HG03135 (cell line): ENCODE measurements around the gene HLTF.
"Not testable (repeated sequence)": the region's sequence is repeated elsewhere in the genome, so short reads cannot be mapped to it uniquely, and the experiment has no call there.

Experiments used
- ATAC-seq: cut with Tn5 transposase; IDR thresholded peaks from one replicate; pipeline ENCODE4 v1.9.1; 2021; ENCODE audit warnings: mild to moderate bottlenecking, moderate library complexity; ENCODE audit not compliant: unreplicated experiment

HLTF gene, protein sequence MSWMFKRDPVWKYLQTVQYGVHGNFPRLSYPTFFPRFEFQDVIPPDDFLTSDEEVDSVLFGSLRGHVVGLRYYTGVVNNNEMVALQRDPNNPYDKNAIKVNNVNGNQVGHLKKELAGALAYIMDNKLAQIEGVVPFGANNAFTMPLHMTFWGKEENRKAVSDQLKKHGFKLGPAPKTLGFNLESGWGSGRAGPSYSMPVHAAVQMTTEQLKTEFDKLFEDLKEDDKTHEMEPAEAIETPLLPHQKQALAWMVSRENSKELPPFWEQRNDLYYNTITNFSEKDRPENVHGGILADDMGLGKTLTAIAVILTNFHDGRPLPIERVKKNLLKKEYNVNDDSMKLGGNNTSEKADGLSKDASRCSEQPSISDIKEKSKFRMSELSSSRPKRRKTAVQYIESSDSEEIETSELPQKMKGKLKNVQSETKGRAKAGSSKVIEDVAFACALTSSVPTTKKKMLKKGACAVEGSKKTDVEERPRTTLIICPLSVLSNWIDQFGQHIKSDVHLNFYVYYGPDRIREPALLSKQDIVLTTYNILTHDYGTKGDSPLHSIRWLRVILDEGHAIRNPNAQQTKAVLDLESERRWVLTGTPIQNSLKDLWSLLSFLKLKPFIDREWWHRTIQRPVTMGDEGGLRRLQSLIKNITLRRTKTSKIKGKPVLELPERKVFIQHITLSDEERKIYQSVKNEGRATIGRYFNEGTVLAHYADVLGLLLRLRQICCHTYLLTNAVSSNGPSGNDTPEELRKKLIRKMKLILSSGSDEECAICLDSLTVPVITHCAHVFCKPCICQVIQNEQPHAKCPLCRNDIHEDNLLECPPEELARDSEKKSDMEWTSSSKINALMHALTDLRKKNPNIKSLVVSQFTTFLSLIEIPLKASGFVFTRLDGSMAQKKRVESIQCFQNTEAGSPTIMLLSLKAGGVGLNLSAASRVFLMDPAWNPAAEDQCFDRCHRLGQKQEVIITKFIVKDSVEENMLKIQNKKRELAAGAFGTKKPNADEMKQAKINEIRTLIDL

DNA sequence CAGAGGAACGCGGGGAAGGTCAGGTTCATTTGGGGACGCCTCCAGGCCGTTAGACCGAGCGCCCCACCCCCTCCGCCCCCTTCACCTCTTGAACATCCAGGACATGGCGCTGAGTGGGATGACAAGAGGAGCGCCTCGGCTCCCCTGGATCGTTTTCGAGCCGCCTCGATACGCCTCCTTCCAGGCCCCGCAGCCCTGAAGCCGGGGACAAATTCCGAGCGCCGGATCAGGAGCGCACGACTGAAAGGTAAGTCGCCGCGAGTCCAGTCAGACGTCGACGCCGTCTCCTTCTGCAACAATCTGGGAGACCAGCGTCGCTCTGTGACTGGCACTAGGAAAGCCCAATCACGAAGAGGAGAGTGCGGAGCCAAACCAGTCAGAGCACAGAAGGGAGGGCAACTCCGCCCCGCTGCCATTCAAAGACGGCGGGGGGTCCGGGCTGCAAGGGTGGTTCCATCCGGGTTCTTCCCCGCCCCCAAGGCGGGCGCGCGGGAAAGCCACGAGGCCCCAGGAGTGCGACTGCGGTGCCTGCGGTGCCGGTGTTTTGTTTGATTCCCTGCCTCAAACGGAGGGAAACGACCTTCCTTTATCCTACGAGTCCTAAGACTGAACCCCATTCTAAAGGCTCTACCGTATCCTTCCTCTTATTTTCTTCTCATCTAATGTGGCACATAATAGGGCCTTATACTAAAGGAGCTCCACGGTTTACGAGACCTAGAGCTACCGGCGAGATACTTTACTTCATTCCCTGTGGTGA is at the start of gene HLTF:
Gene HLTF (minus strand): TSS at position 302 of the 757 bp plus-strand sequence. CDS start 197 bp downstream, at position 105.
- peak; percentile 100 for ATAC-seq

DNA sequence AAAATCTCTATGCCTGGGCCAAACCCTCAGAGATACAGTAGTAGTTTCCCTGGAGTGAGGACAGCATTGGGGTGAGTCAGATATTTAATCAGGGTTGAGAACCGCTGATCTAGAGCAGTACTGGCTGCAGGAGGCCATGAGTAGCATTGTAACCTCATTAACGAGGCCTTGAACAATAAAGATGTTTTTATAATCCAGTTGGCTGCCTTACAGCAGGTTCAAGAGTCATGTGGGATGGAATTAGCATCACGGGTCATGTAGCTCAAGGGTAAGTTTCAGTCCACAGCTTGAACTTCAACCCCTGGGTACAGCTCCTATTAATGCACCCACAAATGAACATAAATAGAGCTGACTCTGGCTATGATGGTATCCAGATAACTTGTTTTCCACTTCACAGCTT is 48.2 kb upstream of the HLTF start:
- no peak for ATAC-seq

DNA sequence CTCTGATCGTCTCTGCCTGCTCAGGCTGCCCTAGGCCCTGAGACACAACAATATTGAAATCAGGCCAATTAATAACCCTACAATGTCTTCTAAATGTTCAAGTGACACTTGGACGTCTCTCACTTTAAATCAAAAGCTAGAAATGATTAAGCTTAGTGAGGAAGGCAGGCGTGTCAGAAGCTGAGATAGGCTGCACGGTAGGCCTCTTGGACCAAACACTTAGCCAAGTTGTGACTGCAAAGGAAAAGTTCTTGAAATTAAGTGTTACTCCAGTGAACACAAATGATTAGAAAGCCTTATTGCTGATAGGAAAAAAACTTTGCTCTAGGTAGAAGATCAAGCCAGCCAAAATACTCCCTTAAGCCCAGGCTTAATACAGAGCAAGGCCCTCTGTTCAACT is 45.3 kb upstream of the HLTF start:
- ATAC-seq, result no peak

DNA sequence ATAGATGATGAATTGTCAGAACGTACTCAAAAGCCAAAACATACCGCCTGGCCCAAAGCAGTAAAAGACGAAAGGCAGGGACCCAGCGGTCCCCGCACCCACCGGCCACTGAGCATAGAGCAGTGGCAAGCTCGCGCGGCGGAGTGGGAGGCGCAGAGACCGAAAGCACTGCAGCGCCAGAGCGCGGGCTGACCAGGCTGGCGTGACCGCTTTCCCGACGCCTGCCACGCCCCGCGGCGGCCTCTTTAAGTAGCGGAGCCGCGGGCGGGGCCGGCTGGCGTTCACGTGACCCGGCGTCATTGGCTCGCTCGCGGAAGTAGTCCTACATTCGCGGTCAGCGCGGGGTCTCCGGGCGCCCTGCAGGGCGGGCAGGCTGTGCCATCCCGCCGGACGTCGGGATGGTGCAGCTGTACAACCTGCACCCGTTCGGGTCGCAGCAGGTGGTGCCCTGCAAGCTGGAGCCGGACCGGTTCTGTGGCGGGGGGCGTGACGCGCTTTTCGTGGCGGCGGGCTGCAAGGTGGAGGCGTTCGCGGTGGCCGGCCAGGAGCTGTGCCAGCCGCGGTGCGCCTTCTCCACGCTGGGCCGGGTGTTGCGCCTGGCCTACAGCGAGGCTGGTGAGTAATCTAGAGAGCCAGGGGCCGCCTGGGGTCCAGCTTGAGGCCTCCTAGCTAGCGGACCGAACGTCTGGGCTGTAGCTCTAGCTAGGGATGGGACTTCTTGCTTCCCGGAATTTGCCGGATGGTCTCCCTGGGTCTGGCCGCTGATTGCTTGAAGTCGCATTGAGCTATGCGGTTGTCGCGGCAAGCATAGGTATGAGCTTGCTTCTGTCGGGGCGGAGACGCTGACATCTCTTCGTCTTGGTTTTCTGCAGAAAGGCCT is 43.2 kb upstream of the HLTF start, which contains the start of gene HPS3:
Gene HPS3 (plus strand): TSS at position 313 of the 880 bp plus-strand sequence. CDS start 86 bp downstream, at position 399.
- ATAC-seq, result peak; percentile 92

DNA sequence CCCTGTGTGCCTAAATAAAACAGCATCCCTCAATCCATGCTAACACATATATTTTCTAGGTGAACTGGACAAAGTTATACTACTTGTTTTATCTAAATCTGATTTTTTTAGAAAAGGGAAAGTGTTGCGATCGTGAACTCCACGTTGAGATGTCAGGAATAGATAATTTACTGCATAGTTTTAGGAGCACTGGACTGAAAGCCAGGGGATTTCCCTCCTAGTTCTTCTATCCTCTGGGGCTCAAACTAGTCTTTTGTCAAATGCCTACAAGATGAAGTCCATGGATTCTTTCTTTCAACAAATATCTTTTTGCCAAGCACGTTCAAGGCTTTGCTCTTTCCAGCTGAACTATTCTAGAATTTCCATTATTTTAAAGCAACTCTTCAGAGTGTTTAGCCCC is 42.5 kb upstream of the HLTF start:
- no peak for ATAC-seq

DNA sequence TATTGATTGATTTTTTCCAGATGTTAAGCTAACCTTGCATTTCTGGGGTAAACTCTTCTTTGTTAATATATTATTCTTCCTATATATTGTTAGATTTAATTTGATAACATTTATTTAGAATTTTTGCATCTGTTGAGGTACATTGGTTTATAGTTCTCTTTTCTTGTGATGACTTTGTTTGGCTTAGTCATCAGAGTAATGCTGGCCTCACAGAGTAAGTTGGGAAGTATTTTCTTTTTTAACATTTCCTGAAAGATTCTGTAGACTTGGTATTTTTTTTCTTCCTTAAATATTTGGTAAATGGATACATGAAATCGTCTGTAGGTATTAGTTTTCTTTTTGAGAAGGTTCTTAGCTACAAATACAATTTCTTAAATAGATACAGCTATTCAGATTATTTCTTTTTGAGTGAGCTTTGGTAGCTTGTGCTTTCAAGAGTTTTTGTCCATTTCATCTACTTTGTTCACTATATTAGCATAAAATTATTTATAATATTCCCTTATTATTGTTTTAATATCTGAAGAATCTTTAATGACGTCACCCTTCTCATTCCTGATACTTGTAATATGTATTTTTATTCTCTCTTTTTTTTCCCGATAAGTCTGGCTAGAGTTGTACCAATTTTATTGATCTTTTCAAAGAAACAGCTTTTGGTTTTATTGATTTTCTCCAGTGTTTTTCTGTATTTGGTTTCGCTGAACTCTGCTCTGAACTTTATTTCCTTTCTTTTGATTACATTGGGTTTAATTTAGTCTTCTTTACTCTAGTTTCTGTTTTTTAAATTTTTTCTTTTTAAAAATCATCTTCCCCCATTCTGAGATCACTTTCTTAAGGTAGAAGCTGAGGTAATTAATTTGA is 36.6 kb upstream of the HLTF start:
- no peak for ATAC-seq

DNA sequence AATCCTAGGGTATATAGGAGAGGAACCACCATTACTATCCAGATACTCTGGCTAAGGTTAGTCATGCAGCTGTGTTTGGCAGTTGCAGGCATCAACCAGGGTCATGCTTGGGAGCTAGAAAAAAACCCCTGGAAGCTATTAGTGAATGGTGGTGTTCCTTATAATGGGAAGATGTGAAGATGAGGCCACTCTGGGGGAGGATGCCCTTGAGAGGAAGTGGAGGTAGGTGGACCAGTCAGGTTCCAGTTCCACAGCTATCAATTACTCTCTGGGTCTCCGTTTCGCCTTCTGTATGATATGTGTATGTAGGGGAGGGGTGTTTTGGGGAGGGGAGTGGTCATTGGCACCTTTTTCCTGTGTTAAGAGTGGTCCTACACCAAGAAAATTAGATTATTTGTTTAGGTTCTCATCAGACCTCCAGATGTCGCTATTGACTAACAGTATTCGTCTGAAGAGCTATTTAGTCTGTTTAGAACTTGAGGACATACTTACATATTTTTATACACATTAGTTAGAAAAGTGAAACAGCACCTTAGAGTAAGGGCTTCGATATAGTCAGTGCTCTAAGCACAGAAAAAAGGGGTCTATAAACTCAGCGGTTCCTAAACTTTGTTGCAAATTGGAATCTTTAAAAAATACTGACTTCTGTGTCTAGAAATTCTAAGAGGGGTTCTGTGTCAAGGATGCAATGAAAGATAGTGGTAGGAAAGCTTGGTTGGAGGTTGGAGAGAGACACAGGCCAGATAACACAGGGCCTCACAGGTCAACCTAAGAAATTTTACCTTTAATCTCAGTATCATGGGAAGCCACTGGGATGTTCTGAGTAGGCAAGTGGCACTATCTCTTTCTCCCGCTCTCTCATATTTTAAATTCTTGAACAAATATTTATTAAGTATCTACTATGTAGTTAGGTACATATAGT is 34.0 kb upstream of the HLTF start:
- no peak for ATAC-seq

DNA sequence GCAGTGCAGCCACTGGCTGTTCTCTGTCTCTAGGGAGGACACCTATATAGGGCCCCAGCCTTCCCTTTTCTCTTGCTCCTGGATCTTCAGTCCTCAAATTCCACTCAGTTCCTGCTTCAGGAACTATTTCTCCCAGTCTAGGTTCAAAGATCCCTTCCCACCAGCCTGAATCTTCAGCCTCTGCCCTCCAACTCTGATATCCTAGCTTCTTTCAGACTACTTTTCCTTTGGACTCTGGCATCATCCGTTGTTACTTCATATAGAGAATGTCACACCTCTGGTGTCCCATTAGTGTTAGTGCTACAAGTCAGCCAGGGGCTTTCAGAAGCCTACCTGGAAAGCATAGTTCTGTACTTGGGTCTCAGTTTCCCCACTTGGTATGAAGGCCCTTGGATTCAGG is 33.1 kb upstream of the HLTF start:
- ATAC-seq, result no peak

DNA sequence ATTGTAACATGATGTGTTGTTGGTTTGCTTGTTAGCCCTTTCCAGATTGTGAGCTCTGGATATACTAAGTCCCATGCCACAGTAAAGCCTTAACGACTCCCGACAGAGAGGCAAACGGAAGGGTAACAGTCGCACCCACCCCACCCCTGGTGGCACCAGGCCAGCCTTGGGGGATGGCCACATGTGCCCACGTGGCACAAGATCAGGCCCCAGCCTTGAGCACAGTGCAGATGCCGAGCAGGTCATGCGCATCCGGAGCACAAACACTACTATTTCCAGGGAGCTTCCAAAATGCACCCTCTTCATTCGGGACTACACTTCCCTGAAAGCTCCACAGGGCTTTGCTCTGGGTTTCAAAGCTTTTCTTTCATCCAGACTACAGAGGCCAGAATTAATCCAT is 32.4 kb upstream of the HLTF start:
- no peak for ATAC-seq

DNA sequence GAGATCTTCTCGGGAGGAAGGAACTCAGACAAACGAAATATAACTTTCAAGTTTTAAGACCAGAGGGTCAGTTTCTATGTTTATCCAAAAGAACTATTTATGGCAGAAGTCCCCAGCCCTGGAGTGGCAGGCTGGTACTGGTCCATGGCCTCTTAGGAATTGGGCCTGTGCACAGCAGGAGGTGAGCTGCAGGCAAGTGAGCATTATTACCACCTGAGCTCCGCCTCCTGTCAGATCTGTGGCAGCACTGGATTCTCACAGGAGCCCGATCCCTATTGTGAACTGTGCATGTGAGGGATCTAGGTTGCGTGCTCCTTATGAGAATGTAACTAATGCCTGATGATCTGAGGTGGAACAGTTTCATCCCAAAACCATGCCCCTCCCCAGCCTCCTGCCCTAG is 28.8 kb upstream of the HLTF start:
- no peak for ATAC-seq

DNA sequence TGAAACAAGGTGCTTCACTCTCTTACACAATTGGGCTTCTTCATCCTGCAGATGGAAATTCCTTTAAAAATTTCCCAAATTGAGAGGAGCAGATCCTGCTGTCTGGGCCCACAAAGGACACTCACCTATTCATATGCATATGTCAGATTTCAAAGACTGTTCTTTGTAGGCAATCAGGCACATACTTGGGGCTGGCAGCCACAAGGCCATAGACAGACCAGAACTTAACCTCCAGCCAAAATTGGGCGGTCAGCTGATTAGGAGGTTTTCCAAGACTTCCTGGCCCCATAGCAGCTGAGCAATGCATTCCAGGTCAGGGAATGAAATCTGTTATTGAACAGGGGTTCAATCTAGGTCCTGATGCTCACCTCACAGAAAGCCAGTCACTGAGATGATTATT is 28.1 kb upstream of the HLTF start:
- ATAC-seq, result no peak

DNA sequence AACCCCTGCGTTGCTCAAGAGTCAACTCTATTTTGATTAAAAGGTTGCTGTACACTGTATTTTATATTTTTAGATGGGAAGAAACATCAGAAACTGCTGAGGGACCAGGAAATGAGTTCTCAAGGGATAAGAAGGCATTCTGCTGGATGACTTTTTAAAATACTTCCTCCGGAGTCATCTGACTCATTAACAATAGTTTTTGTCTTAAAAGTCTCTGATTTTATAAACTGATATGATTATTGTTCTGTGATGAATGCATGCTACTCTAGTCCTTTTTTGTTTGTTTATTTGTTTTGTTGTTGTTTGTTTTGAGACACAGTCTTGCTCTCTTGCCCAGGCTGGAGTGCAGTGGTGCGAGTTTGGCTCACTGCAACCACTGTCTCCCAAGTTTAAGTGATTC is 18.2 kb upstream of the HLTF start:
- no peak for ATAC-seq

DNA sequence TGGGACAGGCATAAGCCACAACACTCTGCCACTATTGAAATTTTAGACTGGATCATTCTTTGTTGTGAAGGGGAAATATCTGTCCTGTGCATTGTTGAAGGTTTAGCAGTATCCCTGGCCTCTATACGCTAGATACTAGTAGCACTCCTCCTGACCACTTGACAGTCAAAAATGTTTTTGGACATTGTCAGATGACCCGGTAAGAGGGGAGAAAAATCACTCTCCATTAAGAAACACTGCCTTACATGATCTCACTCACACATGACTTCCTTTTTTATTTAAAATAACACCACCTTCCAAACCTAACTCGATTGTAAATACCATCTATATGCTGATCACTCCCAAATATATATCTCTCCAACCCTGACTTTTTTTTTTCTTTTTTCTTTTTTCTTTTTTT is 15.3 kb upstream of the HLTF start:
- no peak for ATAC-seq

DNA sequence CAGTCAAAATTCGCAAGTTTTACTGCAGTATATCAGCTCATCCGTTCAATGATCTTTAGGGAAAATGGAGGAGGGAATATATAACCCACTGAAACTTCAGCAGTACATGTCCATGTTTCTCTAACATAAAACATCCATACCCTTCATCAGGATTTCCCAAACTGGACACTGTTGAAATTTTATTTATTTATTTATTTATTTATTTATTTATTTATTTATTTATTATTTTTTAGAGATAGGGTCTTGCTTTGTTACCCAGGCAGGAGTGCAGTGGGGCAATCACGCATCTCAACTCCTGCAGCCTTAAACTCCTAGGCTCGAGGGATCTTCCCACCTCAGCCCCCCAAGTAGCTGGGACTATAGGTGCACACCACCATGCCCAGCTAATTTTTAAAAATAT is 14.8 kb upstream of the HLTF start:
- no peak for ATAC-seq

DNA sequence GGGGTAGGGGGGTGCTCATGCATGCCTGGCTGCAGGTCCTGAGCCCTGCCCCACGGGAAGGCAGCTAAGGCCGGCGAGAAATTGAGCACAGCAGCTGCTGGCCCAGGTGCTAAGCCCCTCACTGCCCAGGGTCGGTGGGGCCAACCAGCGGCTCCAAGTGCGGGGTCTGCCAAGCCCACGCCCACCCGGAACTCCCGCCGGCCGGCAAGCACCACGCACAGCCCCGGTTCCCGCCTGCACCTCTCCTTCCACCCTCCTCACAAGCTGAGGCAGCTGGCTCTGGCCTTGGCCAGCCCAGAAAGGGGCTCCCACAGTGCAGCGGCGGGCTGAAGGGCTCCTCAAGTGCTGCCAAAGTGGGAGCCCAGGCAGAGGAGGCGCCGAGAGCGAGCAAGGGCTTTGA is 11.7 kb upstream of the HLTF start:
- ATAC-seq, result not testable (repeated sequence)

DNA sequence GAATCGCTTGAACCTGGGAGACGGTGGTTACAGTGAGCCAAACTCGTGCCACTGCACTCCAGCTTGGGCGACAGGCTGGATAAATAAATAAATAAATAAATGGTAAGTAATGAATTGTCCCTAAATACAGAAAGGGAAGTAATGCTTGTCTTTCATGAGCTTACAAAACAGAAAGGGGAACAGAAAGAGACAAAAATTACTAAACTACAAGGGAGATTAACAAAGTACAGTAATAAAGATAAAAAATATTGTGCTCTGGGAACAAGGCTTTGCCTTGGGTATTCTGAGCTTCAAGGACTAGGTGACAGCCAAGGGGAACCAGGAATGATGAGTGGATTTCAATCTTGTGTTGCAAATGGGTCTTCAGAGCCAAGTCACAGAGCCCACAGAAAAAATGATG is 9.2 kb upstream of the HLTF start:
- ATAC-seq, result peak; percentile 93

DNA sequence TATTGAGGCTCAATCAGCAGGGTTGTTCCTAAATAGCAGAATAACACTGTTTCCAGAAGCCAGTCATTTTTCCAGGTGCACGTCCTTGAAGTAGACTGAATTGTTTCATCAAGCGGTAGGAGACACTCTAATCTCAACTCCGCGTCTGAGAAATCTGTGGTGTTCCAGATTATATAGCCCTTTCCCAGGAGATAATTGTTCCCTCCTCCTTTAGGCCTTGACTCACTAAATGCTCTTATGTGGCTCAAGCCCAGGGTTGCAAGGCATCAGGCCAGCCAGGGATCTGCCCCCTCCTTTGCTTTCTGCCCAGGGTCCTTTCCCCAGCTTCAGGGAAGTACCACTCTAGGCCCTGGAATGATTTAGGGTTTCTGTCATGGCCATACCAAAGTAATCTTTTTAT is 5.7 kb upstream of the HLTF start:
- ATAC-seq, result no peak

DNA sequence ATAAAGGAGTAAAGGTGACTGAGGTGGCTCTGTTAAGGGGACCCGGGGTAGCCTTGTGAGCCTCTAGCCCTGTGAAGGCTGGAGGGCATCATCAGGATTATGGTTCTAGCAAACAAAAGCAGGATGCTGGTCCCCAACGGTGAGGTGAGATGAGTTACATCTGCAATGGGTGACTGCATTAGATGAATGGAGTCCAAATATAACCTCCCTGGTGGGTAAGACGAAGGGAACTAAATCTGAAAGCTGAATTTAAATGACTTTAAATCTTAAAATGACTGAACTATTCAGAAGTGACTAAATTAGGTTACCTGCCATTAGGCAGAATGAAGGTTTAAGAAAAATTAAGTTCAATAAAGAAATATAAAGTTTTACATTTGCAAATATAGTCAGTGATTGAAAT is 4.6 kb upstream of the HLTF start:
- no peak for ATAC-seq
